Activated CD4-positive, alpha-beta T cell treated with anti-CD3 and anti-CD28 coated beads for 4 hours (primary cell): ENCODE data around the gene VPS13C.

ENCODE experiments used
- DNase-seq, 2 donors: peaks; one replicate each; pipeline ENCODE4 v3.0.0-alpha.2; 2020

The VPS13C gene

DNA sequence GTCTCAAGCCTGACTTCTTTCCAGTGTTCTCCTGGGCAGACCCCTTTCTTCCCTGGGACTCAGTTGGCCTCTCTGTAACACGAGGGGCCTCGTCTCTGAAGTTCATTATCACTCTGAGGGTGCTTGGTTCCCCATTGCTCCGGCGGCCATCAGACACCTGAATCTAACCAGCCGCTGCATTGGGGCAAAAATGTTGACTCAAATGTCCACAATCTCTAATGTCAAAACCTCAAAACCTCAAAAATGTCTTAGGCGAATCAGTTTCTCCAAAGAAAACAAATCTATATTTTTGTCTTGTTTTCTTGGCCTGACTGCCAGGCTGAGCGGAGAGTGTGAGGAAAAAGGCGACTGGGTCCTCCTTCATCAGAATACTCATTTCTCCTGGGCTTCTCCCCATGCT is 220.7 kb downstream of the VPS13C start:
- DNase-seq, result no peak

DNA sequence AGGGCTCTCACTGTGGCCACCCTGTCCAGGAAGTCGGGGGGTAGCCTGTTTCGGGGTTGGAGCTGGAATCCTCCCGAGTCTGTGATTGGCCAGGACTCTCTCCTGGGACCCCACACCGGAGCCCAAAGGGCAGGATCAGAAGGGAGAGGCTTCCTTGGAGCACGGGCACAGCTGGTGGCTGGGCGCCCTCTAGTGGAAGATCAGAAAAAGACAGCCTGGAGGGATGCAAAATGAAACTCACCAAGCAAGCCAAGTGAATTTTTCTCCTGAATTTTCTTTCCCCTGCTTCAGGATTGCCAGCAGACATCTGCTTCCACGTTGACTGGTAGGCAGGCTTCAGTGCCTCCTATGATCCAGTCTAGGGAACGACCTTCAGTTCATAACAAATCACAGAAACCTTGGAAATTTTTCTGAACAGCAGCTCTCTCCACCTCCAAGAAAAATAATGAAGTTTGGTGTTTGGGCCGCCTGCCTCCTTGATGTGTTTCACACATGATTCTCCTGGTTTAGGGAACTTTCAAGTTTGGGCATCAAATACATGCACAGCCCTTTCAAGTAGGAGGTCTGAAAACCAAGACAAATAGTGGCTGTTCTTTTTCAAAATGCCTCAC is 224.6 kb downstream of the VPS13C start:
- peak; percentile 35 to 51 for DNase-seq

DNA sequence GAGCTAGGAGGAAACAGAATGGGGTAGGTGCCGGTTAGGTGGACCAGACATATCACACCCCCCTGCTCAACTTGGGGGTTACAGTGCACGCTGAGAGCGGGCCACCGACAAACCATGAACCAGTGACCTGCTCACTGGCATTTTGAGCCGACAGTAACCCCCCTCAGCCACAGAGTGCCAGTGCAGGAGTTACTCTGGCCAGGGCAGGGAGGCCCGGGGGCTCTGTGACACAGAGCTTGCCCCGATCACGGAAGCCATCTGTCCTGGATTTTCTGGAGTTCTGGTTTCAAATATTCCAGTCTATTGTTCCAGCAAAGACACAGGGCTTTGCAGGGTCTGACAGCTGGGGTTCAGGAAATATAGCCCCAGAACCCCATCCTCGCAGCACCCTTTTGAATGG is 225.2 kb downstream of the VPS13C start:
- no peak for DNase-seq

DNA sequence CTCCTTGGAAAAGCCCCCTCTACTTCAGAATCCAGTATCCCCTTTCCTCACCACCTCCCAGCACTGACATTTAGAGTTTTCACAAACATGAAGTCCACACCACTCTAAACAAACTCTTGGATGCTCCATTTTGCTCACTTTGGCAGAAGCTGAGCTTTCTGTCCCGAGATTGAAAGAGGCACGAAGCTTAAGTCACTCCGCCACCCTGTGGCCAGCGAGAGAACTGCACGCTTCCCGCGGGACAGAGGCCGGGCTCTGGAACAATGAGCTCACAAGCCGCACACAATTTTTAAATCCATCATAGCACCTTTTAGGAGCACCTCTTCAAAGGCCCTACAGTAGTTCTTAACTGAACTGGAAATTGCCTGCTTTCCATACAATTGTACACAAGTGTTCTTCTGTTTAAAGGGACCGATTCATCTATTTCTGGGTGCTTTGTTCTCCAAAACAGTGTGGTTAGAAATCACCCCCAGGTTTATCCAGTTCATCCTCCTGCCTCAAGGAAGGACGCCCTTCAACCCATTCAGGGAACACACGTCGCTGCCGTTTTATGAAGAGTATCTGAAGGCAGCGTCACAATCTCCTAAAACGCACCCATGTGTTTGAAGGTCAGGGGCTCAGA is 226.1 kb downstream of the VPS13C start:
- DNase-seq, result peak; percentile 43 to 73

DNA sequence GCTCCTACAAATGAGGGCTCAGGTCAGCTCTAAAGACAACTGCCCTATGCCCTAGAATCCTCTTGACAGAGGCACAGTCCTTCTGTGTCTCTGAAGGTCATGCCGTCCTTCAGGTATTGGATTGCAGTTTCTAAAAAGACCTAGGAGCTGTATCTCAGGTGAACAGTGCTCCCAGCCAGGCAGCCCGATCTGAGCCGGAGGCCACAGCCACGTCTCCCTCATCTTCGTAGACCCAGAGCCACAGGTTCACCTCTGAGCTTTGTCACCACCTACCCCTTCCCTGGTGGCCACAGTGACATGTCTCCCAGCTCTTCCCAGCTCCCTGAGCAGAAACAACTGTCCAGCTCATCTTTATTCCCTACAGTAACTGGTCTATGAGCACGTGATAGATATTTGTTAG is 228.0 kb downstream of the VPS13C start:
- DNase-seq, result no peak

- no peak for DNase-seq
These were observed 228.7 kb downstream of the VPS13C start for GRCh38 chr15:61831505-61831921.

- DNase-seq, result no peak
These were observed 229.5 kb downstream of the VPS13C start for GRCh38 chr15:61830536-61831330.

- DNase-seq, result no peak
These were observed 230.7 kb downstream of the VPS13C start for GRCh38 chr15:61829514-61829889.

- no peak for DNase-seq
These were observed 231.3 kb downstream of the VPS13C start for GRCh38 chr15:61828860-61829513.

DNA sequence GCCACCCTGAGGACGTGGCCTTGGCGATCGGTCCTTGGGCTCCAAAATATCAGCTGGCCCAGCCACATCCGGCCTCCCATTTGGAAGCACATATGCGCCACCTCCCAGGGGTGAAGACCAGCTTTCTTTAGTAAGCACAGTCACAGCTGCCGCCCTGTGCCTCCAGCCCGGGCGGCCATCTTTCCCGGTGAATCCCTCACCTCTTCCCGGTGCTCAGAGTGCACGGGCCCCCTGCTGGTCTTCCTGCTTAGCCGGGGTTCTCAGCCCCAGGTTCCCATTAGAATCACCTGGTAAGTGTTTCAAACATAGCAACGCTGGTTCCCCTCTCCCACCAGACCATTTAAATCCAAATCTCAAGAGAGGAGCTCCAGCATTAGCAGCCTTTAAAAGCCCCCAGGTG is 232.2 kb downstream of the VPS13C start:
- no peak for DNase-seq

GRCh38 chr15:61827131-61827530 is 233.1 kb downstream of the VPS13C start:
- no peak for DNase-seq

- no peak for DNase-seq
These were observed 236.0 kb downstream of the VPS13C start for GRCh38 chr15:61824291-61824690.

GRCh38 chr15:61822511-61822910 is 237.7 kb downstream of the VPS13C start:
- no peak for DNase-seq

DNA sequence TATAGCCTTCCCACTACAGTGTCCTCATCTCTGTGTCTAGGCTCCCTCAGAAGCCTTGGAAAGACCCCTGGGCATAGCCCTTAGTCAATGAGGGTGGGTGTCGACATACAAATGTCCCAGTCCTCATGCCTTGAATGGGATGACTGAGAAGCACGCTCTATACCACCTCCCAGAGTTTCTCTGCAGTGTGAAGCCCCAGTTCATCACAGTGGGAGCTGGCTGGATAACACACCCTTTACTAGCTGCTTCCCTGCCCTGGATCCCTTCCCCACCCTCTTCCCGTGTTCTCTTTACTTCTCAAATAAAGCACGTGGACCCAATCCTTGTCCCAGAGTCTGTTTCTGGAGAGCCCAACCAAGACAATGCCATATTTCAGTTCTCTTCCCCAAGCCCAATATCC is 239.3 kb downstream of the VPS13C start:
- DNase-seq, result no peak

DNA sequence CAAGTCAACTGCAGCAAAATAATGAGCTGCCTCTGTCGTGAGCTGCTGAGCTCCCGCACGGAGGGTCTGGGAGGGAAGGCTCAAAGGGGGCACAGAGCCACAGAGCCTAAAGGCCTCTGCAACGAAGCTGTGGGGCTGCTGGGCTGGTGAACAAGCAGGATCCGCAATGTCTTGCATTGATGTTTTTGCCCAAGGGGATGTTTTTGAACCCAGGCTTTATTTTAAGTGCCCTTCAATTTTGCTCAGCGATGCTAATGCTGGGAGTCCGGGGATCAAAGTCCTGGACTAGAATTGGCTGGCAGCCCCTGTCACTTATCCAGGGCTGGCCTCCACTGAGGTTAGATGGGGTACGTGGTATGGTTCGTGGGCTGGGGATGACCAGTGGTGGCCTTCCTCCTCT is 240.0 kb downstream of the VPS13C start:
- DNase-seq, result no peak

GRCh38 chr15:61819386-61819785 is 240.9 kb downstream of the VPS13C start:
- no peak for DNase-seq

DNA sequence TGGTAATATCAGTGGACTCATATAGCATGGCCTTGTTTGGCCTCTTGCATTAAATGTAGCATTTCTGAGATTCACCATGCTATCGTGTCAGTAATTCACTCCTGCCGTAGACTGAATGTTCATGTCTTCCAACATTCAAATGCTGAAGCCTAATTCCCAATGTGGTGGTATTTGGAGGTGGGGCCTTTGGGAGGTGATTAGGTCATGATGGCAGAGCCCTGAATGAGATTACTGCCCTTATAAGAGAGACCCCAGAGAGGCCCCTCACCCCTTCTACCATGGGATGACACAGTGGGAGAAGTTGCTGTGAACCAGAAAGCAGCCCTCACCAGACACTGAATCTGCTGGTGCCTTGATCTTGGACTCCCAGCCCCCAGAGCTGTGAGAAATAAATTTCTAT is 241.4 kb downstream of the VPS13C start:
- DNase-seq, result no peak

GRCh38 chr15:61816856-61817255 is 243.4 kb downstream of the VPS13C start:
- no peak for DNase-seq

GRCh38 chr15:61815356-61816083 is 244.7 kb downstream of the VPS13C start:
- DNase-seq, result no peak

DNA sequence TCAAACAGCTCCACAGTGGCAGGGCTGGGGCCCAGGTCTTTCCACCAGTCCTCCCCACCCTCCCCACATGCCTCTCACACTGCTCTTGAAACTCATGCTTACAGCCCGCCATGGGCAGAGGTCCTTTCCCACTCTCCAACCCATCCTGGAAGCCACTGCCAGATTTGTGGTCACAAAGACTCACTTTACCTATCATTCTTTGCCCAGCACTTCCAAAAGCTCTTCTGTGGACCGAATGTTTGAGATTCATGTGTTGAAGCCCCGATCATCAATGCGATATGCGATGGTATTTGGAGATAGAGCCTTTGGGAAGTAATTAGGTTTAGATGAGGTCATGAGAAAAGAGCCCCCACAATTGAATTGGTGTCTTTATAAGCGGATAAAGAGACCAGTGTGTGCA is 247.8 kb downstream of the VPS13C start:
- DNase-seq, result no peak

- no peak for DNase-seq
These were observed 248.3 kb downstream of the VPS13C start for GRCh38 chr15:61811952-61812351.

DNA sequence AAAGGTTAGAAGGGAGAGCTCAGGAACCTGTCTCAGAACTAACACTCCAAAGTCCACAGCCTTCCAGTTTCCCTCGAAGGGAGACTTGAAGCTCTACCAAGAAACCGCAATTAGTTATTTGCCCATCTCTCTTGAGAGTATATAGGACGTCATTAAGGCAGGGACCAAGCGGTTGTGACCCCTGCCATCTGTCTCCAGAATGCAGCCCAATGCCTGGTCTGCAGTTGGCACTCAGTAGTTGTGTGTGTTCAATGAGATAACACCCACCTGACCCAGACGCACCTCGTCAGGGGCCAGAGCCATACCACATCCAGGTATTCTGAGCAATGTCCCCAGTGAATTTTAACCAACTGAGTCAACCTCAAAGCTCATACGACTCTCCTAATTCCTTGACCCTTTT is 251.0 kb downstream of the VPS13C start:
- no peak for DNase-seq
